MG63 (cell line): Measurements from ENCODE around the gene ARHGEF10L. TPM values are rescaled to one million over a fixed set of nuclear protein-coding genes. Genes with fewer than 3 reads are reported as not detected.

Experiments
- DNase-seq: peaks from one replicate; pipeline ENCODE4 v3.0.0-alpha.2; 2020
- H3K27me3 ChIP-seq: fragments of 250-450 bp; sonication (Bioruptor Pico); 2 replicates; pipeline ENCODE4 v1.5.1; 2020; ENCODE audit warnings: mild to moderate bottlenecking, moderate library complexity
- H3K36me3 ChIP-seq: fragments of 250-450 bp; sonication (Bioruptor Pico); 2 replicates; pipeline ENCODE4 v1.5.1; 2020; ENCODE audit warnings: mild to moderate bottlenecking, moderate library complexity
- H3K4me3 ChIP-seq: fragments of 250-450 bp; sonication (Bioruptor Pico); 2 replicates; pipeline ENCODE4 v1.5.1; 2020; ENCODE audit warnings: mild to moderate bottlenecking, moderate library complexity
- H3K9me3 ChIP-seq: fragments of 250-450 bp; sonication (Bioruptor Pico); 2 replicates; pipeline ENCODE4 v1.5.1; 2020; ENCODE audit warnings: mild to moderate bottlenecking, moderate library complexity
- total RNA-seq: library from RNA; depleted of rRNA; stranded (reverse); fragments of >200 nt; shearing (Covaris generic); gene quantifications from 2 replicates; pipeline ENCODE4 v1.2.3, GENCODE V29; 2014; ENCODE audit warnings: low replicate concordance

Gene ARHGEF10L
- total RNA-seq, 1 experiment from 2014 or later = 15.9 TPM

DNA sequence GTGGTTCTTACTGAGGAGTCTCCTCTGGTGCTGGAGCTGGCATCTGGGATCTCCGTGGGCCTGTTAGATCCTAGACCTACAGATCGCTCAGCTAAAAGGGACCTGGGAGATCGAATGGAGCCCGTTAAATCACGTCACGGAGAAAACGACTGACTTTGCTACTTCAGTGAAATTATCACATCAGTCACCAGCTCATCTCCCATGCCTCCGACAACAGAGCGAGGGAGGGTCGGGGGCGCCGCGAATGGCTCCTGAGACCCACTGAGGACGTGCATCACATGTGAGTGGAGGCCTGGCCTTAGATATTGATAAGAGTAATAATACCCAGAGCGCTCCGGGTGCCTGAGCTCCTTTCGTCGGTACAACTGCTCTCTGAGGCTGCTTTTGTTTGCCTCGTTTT lies 160.1 kb downstream of the ARHGEF10L start:
- Histone ChIP-seq H3K36me3 (no peaks in the 10 kb centered on the region; the same call in 1 of the 2 replicates), H3K9me3 (no peaks in the 10 kb centered on the region), H3K4me3 (no peak overlapping the region), H3K27me3 (no peaks in the 10 kb centered on the region)
- no peak for DNase-seq

DNA sequence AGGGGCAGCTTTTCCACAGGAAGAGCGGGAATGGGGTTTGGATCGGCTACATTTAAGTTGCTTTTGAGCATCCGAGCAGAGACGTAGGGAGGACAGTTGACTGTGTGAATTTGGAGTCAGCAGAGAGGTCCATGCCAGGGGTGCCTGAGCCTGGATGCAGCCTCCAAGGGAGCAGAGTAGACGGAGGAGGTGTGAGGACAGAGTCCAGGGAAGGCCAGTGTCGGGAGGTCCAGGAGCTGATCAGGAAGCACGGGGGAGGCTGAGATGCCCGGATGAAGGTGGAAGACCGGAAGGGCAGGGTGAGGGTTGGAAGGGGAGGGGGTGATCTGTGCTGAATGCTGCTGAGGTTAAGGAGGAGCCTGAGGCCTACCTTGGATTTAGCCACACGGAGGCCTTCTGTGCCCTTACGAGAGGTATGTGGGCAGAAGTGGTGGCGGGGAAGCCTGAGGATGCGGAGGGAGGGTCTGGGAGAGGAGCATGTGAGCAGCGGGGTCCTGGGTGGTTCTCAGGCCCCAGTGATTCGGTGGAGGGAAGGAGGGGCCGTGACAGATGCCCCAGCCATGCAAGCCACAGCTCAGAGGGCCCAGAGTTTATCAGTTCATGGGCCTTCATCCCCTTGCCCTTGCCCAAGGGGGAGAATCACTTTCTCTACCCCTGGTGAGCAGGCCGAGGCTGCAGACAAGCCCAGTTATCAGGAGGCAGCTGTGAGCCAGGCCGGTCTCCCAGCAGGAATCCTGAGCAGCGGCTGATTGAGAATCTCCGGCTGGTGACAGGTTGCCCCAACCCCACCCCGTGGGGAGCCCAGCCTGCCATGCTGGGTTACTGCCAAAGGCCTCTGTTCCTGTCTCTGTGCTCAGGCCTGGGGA lies 161.7 kb downstream of the ARHGEF10L start:
- Histone ChIP-seq H3K36me3 (no peaks in the 10 kb centered on the region; the same call in 1 of the 2 replicates), H3K4me3 (no peak overlapping the region), H3K9me3 (no peaks in the 10 kb centered on the region), H3K27me3 (no peaks in the 10 kb centered on the region)
- no peak for DNase-seq

GRCh38 chr1:17704176-17704575 lies 164.7 kb downstream of the ARHGEF10L start:
- Histone ChIP-seq H3K4me3 (no peak overlapping the region), H3K36me3 (no peaks in the 10 kb centered on the region), H3K27me3 (no peaks in the 10 kb centered on the region), H3K9me3 (no peaks in the 10 kb centered on the region)
- DNase-seq = no peak

DNA sequence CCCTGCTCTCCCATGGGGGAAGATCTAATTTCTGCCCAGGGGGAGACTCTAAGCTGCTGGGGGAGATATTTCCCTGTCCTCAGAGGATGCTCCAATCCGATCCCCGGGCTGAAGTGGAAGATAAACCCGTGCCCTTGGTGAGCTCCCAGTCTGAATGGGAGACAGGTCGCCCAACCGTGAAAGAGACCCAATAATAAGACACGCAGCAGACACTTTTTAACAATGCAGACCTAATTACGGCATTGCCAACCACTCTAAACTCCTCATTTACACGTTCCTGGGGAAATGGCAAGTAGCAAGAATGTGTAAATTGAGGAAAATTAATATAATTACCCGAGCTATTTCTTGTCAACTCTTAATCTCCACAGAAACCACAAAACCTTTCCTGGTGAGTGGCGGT lies 166.9 kb downstream of the ARHGEF10L start:
- Histone ChIP-seq H3K36me3 (no peaks in the 10 kb centered on the region), H3K9me3 (no peaks in the 10 kb centered on the region), H3K4me3 (no peak overlapping the region), H3K27me3 (no peaks in the 10 kb centered on the region)
- no peak for DNase-seq

DNA sequence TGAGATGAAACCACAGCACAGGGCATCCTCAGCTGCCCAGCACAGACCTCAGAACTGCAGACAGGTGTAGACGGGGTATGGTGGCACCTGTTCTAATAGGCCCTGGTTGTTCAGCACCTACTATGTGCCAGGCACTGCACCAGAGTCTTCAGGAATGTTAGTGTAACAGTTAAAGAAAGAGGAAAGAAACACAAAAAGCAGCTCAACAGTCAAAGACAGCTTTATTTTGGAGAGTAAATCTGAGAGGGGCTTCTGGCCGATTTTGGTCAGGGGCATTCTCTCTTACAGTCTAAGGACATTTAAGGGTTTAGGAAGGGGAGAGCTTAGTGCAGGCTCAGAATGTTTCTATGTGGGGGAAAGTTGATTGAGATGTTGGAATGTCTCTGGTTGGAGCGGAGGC lies 170.5 kb downstream of the ARHGEF10L start:
- no peak for DNase-seq
- H3K4me3 ChIP-seq = no peak overlapping the region
- no peaks in the 10 kb centered on the region for H3K36me3 ChIP-seq
- H3K27me3 ChIP-seq = no peaks in the 10 kb centered on the region
- no peaks in the 10 kb centered on the region for H3K9me3 ChIP-seq

DNA sequence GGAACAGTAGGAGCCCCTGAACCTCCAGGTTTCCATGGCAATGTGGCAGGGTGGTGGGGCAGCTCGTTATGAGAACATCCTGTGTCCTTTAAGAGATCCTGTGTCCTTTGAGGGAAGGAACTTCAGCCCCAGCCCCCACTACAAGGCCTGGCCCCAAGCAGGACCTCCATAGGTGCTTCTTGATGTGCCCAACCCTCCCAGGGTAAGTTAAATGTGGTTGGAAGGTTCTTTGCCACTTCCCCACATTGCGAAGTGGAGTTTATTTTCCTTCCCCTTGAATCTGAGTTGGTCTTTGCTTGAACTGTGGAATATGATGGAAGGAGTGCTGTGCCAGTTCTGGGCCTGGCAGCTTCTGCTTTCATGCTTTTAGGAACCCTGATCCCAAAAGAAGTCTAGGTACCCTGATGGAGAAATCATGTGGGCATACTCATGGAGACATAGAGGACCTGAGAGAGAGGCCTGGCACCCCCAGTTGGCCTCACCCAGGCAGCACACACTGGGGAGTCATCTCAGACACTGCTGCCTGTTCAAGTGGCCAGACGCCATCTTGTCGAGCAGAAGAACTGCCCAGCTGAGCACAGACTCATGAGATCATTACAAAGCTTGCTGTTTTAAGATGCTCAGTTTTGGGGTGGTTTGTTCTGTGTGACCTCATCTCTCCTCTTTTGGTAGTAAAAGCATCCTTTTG lies 171.5 kb downstream of the ARHGEF10L start:
- Histone ChIP-seq H3K4me3 (no peak overlapping the region), H3K27me3 (no peaks in the 10 kb centered on the region), H3K36me3 (no peaks in the 10 kb centered on the region), H3K9me3 (no peaks in the 10 kb centered on the region)
- DNase-seq = no peak

GRCh38 chr1:17711577-17711910 lies 172.0 kb downstream of the ARHGEF10L start:
- Histone ChIP-seq H3K4me3 (no peak overlapping the region), H3K9me3 (no peaks in the 10 kb centered on the region)
- DNase-seq = no peak

GRCh38 chr1:17711941-17712340 lies 172.4 kb downstream of the ARHGEF10L start:
- no peaks in the 10 kb centered on the region for H3K9me3 ChIP-seq
- no peaks in the 10 kb centered on the region for H3K27me3 ChIP-seq
- no peak for DNase-seq
- no peaks in the 10 kb centered on the region for H3K36me3 ChIP-seq
- H3K4me3 ChIP-seq = no peak overlapping the region

More at GRCh38 chr1:17711577-17711910, 172.0 kb downstream of the ARHGEF10L start:
- Histone ChIP-seq H3K27me3 (no peaks in the 10 kb centered on the region), H3K36me3 (no peaks in the 10 kb centered on the region)

GRCh38 chr1:17713993-17714392 lies 174.5 kb downstream of the ARHGEF10L start:
- Histone ChIP-seq H3K9me3 (no peaks in the 10 kb centered on the region), H3K4me3 (no peak overlapping the region), H3K27me3 (no peaks in the 10 kb centered on the region), H3K36me3 (no peaks in the 10 kb centered on the region)
- no peak for DNase-seq

GRCh38 chr1:17717594-17718535 lies 178.4 kb downstream of the ARHGEF10L start:
- Histone ChIP-seq H3K4me3 (no peak overlapping the region), H3K27me3 (no peaks in the 10 kb centered on the region), H3K36me3 (no peaks in the 10 kb centered on the region), H3K9me3 (no peaks in the 10 kb centered on the region)
- DNase-seq = no peak

GRCh38 chr1:17719874-17720273 lies 180.4 kb downstream of the ARHGEF10L start:
- Histone ChIP-seq H3K27me3 (no peaks in the 10 kb centered on the region), H3K9me3 (no peaks in the 10 kb centered on the region), H3K36me3 (no peaks in the 10 kb centered on the region), H3K4me3 (no peak overlapping the region)
- peak; percentile 18 for DNase-seq

- no peak for DNase-seq
- no peaks in the 10 kb centered on the region for H3K9me3 ChIP-seq
- no peaks in the 10 kb centered on the region for H3K36me3 ChIP-seq
- H3K27me3 ChIP-seq = no peaks in the 10 kb centered on the region
- H3K4me3 ChIP-seq = no peak overlapping the region
These were observed 181.9 kb downstream of the ARHGEF10L start for GRCh38 chr1:17721444-17721843.

DNA sequence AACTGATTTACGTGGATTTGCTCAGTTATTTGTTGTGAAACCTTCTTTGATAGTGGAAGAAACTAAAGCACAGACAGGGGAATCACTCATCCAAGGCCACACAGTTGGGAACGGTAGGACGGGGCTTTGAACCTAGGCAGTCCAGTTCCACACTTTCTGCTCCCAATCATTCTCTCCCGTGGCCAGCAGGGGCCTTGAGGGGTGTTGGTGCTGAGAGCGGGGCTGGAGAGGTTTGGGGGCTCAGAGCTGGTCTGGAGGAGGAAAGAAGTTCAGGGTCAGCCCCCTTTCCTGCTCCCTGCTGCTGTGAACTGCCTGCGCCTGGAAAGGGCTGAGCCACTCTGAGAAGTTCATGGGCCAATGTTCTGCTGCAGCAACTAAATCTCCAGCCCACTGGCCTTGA lies 184.2 kb downstream of the ARHGEF10L start:
- H3K36me3 ChIP-seq = no peaks in the 10 kb centered on the region
- H3K4me3 ChIP-seq = no peak overlapping the region
- no peak for DNase-seq
- H3K27me3 ChIP-seq = no peaks in the 10 kb centered on the region
- no peaks in the 10 kb centered on the region for H3K9me3 ChIP-seq

GRCh38 chr1:17724150-17724549 lies 184.7 kb downstream of the ARHGEF10L start:
- Histone ChIP-seq H3K9me3 (no peaks in the 10 kb centered on the region), H3K4me3 (no peak overlapping the region), H3K36me3 (no peaks in the 10 kb centered on the region), H3K27me3 (no peaks in the 10 kb centered on the region)
- no peak for DNase-seq

GRCh38 chr1:17725084-17725719 lies 185.7 kb downstream of the ARHGEF10L start:
- no peaks in the 10 kb centered on the region for H3K27me3 ChIP-seq
- no peak overlapping the region for H3K4me3 ChIP-seq
- DNase-seq = no peak
- no peaks in the 10 kb centered on the region for H3K9me3 ChIP-seq
- no peaks in the 10 kb centered on the region for H3K36me3 ChIP-seq

DNA sequence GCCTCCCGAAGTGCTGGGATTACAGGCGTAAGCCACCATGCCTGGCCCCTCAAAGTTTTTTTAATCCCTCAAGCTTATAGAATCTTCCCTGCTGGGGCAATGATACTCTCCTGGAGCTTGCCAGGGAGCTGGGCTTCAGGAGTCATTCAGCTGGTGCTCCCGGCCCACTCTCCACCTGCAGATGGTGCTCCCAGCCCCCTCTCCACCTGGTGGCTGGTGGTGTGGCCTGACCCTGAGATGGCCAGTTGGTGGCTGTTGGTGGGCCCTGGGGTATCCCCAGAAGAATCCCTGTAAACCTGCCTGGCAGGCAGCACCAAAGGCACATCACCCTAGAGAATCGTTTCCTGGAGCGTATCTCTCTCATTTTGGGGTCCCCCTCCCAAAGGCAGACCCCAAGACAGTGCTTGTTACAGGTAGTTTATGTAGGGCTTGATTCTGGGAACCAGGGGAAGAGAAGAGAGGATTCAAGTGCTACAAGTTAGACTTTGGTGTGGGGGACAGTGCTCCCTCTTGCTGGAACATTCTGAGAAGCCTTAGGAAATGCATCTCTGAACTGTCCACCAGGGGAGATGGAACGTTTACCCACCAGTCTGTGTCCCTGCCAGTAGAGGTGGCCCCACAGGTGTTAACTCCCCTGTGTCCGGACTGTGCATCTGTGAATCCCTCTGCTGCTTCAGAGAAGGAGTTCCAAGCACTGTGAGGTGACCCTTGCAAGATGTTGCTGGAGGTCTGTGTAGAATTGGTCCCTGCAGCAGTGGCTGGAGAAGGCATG lies 186.5 kb downstream of the ARHGEF10L start:
- no peak overlapping the region for H3K4me3 ChIP-seq
- H3K36me3 ChIP-seq = no peaks in the 10 kb centered on the region
- H3K27me3 ChIP-seq = no peaks in the 10 kb centered on the region
- H3K9me3 ChIP-seq = no peaks in the 10 kb centered on the region
- DNase-seq = no peak
